ENCODE results near the gene CYB5B. TPM values are rescaled to one million over a fixed set of nuclear protein-coding genes. Genes with fewer than 3 reads are reported as not detected.

CYB5B gene
- polyA plus RNA-seq, 3 donors, result 32.3 to 90.4 (median 84.9) TPM

DNA sequence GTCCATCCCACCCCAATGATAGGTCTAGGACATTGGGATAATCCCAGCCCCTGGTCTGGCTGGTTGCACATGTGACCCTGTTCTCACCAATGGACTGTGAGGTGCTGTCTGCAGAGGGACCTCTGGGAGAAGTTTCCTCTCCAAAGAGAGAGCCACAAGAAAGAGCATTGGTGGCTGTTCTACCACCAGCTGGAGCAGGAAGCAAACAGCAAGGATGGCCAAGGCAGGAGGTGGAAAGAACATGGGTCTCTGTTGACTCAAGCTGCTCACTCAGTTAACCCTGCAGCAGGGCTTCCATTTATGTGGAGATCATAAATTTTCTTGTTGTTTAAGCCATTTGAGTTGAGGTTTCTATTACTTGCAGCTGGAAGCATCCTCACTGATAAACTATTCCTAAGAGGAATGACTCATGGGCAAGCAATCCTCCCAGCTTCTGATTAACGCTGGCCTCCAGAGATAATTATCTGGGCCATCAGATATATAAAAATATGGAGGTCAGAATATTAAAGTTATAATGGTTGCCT is 52.6 kb downstream of the CYB5B start:
- H3K4me1 ChIP-seq (ENCODE audit: control insufficient read depth in 1 of 2, insufficient read depth in 2 of 2, low read length in 2 of 2), result no peaks in the 10 kb centered on the region
- H3K79me2 ChIP-seq (ENCODE audit: insufficient read depth, low read length), result no peaks in the 10 kb centered on the region
- TF ChIP-seq, protein P1, sequence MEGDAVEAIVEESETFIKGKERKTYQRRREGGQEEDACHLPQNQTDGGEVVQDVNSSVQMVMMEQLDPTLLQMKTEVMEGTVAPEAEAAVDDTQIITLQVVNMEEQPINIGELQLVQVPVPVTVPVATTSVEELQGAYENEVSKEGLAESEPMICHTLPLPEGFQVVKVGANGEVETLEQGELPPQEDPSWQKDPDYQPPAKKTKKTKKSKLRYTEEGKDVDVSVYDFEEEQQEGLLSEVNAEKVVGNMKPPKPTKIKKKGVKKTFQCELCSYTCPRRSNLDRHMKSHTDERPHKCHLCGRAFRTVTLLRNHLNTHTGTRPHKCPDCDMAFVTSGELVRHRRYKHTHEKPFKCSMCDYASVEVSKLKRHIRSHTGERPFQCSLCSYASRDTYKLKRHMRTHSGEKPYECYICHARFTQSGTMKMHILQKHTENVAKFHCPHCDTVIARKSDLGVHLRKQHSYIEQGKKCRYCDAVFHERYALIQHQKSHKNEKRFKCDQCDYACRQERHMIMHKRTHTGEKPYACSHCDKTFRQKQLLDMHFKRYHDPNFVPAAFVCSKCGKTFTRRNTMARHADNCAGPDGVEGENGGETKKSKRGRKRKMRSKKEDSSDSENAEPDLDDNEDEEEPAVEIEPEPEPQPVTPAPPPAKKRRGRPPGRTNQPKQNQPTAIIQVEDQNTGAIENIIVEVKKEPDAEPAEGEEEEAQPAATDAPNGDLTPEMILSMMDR (IDR thresholded peaks at IDR 0.05), result no peak
- H3K27ac ChIP-seq (ENCODE audit: low read depth in 1 of 2, low read length in 2 of 2), result no peak overlapping the region
- H3K9me3 ChIP-seq (replicated peaks in 1 of 2; ENCODE audit: control insufficient read depth in 1 of 2, insufficient read depth in 1 of 2, low read length in 2 of 2), result peaks cover 0 to 12% of the 10 kb centered on the region in 2 donors
- H2AFZ ChIP-seq (ENCODE audit: insufficient read depth, low read depth, low read length, poor library complexity, severe bottlenecking), result no peak overlapping the region
- peak overlapping the region in 1 of 2 donors; percentile 82 for H3K4me3 Mint-ChIP-seq
- no peak overlapping the region for H3K4me2 ChIP-seq (replicated peaks; ENCODE audit: extremely low read depth, low read length, poor library complexity, severe bottlenecking)
- peaks cover 9% of the 10 kb centered on the region for H4K20me1 ChIP-seq (ENCODE audit: insufficient read depth, low read length)
- no peaks in the 10 kb centered on the region for H3K36me3 ChIP-seq (replicated peaks in 1 of 2; ENCODE audit: control insufficient read depth in 1 of 2, insufficient read depth in 2 of 2, low read length in 2 of 2)
- H3K4me1 Mint-ChIP-seq, result peaks cover 6% of the 10 kb centered on the region
- H3K9me3 Mint-ChIP-seq, result peaks cover 0 to 12% (median 5%) of the 10 kb centered on the region in 7 donors
- no peak overlapping the region for H3K4me3 ChIP-seq (replicated peaks in 1 of 3; ENCODE audit: low read depth in 2 of 3, low read length in 3 of 3)
- intact Hi-C loops (cut with micrococcal nuclease), result no loop called here
- H3K27ac Mint-ChIP-seq, result no peak overlapping the region
- DNase-seq, result no peak
- 0% methylated on average over 1 of the region's 1 CpG for WGBS (ENCODE audit: insufficient coverage)
- no peak overlapping the region for H3K9ac ChIP-seq (ENCODE audit: insufficient read depth, low read length, poor library complexity, severe bottlenecking)
- peaks cover 88 to 92% (median 90%) of the 10 kb centered on the region in 3 donors for H3K27me3 Mint-ChIP-seq (ENCODE audit: low read depth in 3 of 3)
- peaks cover 80 to 94% of the 10 kb centered on the region in 2 donors for H3K27me3 ChIP-seq (ENCODE audit: control insufficient read depth in 2 of 2, insufficient read depth in 2 of 2, low read length in 2 of 2)
- H3K36me3 Mint-ChIP-seq, result peaks cover 0 to 5% of the 10 kb centered on the region in 2 donors

GRCh38 chr16:69477546-69477945 is 53.1 kb downstream of the CYB5B start:
- Mint-ChIP-seq H3K27ac (no peak overlapping the region), H3K4me1 (peaks cover 11% of the 10 kb centered on the region), H3K27me3 (ENCODE audit: low read depth in 3 of 3) (peaks cover 88 to 92% (median 90%) of the 10 kb centered on the region in 3 donors), H3K9me3 (peaks cover 0 to 14% (median 4%) of the 10 kb centered on the region in 7 donors), H3K4me3 (peak overlapping the region in 1 of 2 donors; percentile 65), H3K36me3 (peaks cover 0 to 6% of the 10 kb centered on the region in 2 donors)
- Histone ChIP-seq H3K4me1 (ENCODE audit: control insufficient read depth in 1 of 2, insufficient read depth in 2 of 2, low read length in 2 of 2) (no peaks in the 10 kb centered on the region), H3K9ac (ENCODE audit: insufficient read depth, low read length, poor library complexity, severe bottlenecking) (no peak overlapping the region), H3K36me3 (replicated peaks in 1 of 2; ENCODE audit: control insufficient read depth in 1 of 2, insufficient read depth in 2 of 2, low read length in 2 of 2) (no peaks in the 10 kb centered on the region), H3K27me3 (ENCODE audit: control insufficient read depth in 2 of 2, insufficient read depth in 2 of 2, low read length in 2 of 2) (peaks cover 75 to 94% of the 10 kb centered on the region in 2 donors), H3K27ac (ENCODE audit: low read depth in 1 of 2, low read length in 2 of 2) (no peak overlapping the region), H4K20me1 (ENCODE audit: insufficient read depth, low read length) (peaks cover 12% of the 10 kb centered on the region), H2AFZ (ENCODE audit: insufficient read depth, low read depth, low read length, poor library complexity, severe bottlenecking) (no peak overlapping the region), H3K9me3 (replicated peaks in 1 of 2; ENCODE audit: control insufficient read depth in 1 of 2, insufficient read depth in 1 of 2, low read length in 2 of 2) (peaks cover 0 to 12% of the 10 kb centered on the region in 2 donors), H3K4me2 (replicated peaks; ENCODE audit: extremely low read depth, low read length, poor library complexity, severe bottlenecking) (no peak overlapping the region), H3K4me3 (replicated peaks in 1 of 3; ENCODE audit: low read depth in 2 of 3, low read length in 3 of 3) (no peak overlapping the region), H3K79me2 (ENCODE audit: insufficient read depth, low read length) (no peaks in the 10 kb centered on the region)
- no CpG with 5 or more reads among the region's 6 CpGs for WGBS (ENCODE audit: insufficient coverage)
- peak in 1 of 3 donors; percentile 5 for DNase-seq
- TF ChIP-seq, protein P1 (IDR thresholded peaks at IDR 0.05), result no peak
- intact Hi-C loops (cut with micrococcal nuclease), result no loop called here
